NCI-H526 (cell line): ENCODE results near the gene SMAP1.
A peak's percentile ranks its signal among the peaks of the same experiment; 100 is the strongest.

Experiments
- DNase-seq, 2 experiments: peaks; one replicate each; lab custom pipeline; 2025; lab: John Stamatoyannopoulos, UW

The SMAP1 gene

DNA sequence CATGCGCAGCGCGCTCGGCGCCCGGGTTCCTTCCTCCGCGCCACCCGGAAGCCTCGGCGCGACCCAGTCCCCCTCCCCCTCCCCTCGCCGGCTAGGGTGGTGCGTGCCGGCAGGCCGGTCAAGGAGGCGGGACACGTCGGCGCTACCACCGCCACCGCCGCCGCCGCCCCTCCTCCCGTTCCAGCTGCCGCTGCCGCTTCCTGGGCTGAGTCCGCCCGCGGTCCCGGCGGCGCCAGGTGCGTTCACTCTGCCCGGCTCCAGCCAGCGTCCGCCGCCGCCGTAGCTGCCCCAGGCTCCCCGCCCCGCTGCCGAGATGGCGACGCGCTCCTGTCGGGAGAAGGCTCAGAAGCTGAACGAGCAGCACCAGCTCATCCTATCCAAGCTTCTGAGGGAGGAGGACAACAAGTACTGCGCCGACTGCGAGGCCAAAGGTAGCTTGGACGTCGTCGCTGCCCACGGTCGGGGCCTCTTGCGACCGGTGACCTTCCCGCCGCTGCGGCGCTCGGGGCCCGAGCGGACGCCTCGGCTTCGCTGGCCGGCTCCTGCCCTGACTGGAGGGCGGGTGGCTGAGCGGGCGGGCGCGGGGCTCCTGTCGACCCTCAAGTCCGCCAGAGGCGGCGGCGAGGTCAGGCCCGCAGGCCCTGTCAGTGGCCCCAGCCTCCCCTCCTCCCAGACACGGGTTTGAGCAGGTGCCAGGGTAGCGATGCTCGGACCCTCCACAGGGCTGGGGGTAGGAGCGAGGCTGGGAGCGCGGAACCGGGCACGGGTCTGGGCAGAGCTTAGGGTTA lies at the start of gene SMAP1:
Gene SMAP1 (plus strand): TSS at position 173 of the 788 bp plus-strand sequence. CDS start 141 bp downstream, at position 314.
- DNase-seq: peak; percentile 78 to 96

DNA sequence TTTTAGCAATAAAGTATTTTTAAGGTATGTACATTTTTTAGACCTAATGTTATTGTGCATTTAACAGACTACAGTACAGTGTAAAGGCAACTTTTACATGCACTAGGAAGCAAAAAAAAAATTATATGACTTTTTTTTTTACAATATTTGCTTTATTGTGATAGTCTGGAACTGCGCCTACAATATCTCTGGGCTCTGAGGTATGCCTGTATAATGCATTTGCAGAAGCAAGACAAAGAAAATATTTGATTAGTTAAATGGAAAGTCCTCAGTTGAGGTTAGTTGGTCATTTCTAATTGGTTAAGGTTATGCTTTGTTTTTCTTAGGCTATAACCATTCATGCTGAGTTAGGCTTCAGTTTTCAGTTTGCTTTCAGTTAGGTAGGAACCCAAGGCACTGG lies 46.9 kb upstream of the SMAP1 start:
- no peak for DNase-seq

DNA sequence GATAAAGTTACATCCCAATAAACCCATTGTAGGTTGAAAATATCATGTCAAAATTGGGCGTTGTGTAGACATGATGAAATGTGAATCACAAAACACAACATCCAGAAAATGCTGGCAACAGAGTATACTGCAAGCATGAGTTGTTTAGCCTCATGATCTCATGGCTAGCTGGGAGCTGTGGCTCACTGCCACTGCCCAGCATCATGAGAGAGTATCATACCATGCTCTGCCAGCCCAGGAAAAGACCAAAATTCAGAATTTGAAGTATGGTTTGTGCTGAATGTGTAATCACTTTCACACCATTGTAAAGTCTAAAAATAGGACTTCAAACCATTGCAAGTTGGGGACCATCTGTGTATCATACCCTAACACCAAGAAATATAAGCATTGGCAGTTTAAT lies 45.2 kb upstream of the SMAP1 start:
- no peak for DNase-seq

DNA sequence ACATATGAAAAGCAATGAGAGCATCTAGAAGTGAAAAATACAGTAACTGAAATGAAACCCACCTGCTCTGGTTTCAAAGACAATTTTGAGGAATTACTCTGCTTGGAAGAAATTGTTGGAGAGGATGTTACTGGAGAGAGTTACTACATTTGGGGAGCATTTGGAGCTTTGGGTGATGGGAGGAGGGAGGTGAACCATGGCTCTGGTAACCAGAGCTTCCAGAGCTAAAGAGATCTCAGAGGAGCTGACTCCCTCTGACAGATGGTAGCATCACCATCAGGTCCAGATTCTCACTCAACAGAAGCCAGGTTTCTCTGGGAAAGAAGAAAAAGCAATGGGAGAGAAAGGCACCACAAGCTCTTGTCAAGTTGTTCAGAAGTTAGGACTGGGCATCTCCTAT lies 42.2 kb upstream of the SMAP1 start:
- DNase-seq: no peak

DNA sequence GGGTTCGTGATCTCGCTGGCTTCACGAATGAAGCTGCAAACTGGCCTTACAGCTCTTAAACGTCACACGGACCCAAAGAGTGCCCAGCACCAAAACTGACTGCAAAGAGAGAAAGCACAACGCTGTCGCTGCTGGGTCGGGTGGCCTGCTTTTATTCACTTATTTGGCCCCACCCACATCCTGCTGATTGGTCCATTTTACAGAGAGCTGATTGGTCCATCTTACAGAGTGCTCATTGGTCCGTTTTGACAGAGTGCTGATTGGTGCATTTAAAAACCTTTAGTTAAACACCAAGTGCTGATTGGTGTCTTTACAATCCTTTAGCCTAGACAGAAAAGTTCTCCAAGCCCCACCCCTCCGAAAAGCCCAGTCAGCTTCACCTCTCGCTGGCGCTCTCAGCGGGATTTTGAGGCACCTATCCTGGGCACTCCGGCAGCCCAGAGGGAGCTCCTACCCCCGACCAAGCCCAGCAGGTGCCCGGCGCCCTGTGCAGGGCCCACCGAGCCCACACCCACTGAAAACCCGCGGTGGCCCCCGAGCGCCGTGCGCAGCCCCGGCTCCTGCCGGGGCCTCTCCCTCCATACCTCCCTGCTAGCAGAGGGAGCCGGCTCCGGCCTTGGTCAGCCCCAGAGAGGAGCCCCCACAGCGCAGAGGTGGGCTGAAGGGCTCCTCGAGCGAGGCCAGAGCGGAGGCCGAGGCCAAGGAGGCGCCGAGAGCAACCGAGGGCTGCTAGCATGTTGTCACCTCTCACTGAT lies 40.0 kb upstream of the SMAP1 start:
- no peak for DNase-seq

DNA sequence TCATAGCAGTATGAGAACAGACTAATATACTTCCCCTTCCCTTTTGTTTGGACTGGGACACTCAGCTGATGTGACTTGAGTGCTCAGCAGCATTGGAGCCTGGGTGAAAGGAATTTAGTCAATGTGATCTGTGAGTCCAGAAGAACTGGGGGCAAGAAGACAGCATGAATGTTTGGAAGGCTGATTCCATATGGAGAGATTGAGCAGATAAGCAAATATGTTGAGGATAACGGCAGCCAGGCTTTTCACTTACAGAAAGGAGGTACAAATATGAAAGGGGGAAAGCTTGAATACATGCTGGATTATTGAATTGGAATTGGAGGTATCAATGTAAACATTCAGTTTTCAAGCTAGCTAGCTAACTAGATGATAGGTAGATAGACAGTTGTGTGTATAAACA lies 37.8 kb upstream of the SMAP1 start:
- DNase-seq: peak in 1 of 2 experiments; percentile 5

DNA sequence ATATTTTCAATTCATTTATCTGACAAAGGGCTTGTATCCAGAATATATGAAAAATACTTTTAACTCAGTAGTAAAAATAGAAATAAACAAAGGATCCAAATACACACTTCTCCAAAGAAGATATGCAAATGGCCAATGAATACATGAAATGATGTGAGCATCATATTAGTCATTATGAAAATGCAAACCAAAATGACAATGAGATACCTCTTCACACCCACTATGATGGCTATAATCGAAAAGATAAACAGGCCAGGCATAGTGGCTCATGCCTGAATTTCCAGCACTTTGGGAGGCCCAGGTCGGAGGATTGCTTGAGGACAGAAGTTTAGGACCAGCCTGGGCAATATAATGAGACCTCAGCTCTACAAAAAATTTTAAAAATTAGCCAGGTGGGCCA lies 33.8 kb upstream of the SMAP1 start:
- no peak for DNase-seq

DNA sequence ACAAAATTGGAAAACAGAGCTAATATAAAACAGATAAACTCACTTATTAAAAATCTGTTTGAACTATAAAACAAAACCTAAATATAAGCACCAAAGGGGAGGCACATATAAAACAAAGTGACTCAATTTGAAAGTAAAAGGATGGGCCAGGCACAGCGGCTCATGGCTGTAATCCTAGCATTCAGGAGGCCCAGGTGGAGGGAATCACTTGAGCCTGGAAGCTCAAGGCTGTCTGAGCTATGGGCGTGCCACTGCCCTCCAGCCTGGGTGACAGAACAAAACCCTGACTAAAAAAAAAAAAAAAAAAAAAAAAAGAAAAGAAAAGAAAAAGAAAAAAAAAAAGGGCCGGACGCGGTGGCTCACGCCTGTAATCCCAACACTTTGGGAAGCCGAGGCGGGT lies 31.1 kb upstream of the SMAP1 start:
- DNase-seq: no peak

DNA sequence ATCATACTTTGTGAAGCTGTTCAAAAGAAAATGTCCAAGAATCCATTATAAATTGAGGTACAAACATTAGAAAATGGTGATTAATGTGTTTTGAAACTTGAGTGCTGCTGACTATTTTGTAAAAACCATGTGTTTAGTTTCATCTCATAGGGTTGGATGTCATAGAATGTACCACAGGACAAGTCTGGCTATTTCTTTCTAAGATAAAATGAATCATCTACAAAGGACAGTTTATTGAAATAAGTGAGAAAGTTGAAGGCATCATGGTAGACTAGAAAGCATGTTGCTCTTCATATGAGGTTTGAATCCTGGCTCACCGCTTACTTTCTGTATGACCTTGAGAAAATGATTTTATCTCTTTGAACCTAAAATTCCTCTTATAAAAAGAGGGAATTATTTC lies 29.2 kb upstream of the SMAP1 start:
- no peak for DNase-seq

DNA sequence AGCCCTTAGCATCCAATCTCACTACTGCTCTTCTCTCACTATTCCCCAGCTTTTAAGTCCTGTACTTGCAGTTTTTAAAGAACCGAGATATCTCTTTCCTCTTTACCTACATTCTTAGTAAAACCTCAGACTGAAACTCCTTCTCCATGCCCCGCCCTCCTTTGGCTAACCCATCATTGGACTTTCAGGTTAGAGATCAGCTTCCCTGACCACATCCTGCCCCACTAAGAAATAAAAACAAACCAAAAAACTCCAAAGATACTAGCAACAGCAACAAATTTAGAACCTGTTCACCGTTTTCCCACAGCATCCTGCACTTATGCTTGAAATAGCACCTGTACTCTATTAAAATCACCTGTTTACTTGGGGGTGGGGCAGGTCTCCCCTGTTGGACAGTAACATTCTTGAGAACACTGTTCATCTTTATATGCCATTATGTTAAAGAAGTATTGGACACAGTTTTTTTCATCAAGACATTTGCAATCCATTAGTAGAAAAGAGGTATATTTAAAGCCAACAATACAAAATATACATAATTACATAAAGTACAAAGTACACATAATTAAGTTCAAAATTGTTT lies 16.3 kb upstream of the SMAP1 start:
- no peak for DNase-seq

DNA sequence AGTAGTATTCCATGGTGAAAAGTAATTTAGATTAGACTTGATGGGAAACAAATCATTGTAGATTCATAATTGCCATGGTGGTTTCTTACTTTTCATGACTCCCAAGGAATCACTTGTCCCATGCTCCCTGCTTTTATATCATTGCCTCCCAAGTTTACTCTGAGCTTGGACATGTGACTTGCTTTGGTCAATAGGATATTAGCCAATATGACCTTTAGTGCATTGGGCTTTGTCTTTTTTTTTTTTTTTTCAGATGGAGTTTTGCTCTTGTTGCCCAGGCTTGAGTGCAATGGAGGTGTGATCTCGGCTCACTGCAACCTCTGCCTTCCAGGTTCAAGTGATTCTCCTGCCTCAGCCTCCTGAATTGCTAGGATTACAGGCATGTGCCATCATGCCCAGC lies 15.5 kb upstream of the SMAP1 start:
- DNase-seq: no peak

DNA sequence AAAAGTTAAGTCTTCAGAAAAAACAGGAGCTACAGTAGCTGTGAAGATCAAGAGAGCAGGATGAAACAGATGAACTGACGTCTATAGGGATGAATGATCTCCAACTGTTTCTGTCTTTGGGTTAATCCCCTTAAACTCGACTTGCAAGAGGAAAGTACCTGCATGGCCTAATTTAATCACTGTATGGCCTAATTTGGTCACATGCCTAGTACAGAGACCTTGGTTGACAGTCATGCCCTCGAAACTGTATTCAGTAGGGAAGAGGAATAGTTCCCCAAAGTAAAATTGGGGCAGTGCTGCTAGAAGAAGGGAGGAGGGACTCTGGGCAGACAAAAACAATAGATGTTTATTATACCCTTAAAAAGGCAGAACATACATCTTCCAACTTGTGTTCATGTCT lies 10.0 kb upstream of the SMAP1 start:
- no peak for DNase-seq

DNA sequence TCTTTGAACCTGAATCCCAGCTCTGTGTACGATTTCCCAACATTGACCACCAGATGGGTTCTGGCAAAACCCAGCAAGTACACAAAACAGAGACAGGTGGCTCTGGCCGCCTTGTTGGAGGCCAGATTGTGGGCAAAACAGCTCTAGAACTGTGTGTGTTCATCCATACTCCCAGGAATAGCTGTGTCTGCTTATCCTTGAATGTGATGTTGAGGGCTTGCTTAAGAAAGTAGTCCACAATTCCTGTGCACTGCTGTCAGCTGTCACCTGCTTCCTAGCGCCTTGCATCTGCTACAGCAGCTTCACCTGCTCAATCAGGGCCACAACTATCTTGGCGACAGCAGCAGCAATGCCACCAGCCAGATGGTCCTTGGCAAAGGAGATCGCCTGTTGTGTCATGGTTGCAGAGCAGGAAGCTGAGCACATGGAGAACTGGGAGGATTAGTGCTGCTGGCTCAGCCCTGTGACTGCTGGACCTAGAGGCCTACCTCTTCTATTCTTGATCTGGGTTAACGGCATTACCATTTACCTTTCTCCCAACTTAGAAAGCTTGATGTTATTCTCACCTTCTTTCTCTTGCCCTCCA lies 3.7 kb upstream of the SMAP1 start:
- DNase-seq: no peak

DNA sequence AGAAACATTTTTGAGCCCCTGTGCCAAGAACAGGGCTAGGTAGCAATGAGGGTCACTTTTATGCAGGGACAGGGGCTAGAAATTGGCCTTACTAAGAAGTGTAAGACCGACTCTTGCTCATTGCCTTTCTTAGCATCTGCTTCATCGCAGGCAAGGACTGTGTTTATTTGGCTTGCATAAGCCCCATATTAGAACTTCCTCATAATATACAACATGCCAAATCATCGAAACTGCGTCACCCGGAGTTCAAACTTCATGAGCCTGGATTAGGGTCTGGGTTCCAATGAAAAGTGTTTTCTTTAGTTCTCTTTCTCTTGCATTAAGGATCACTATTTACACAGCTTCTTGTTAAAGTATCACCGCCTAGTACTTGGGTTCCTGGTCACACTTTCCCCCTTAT lies 977 bp upstream of the SMAP1 start:
- DNase-seq: no peak

DNA sequence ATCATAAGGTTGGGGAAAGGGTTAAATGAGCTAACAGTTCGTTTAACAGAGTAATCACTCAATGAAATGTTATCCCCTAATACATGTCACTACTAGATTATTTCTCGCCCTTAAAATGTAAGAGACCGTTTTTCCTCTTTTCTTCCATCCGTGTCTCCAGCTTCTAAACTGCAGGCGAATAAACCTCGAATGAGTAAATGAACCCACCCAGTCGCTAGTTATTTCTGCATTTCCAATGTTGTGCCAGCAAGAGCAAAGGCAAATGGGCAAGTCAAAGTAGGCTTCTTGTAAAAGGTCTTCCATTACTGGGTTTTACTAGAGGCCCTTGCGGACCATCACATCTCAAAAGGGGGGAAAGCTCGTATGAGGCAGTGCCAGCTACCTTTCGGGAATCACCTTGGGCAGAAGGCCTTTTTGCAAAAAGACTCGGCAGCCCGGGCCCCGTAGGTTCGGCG lies 400 bp upstream of the SMAP1 start:
- DNase-seq: no peak

DNA sequence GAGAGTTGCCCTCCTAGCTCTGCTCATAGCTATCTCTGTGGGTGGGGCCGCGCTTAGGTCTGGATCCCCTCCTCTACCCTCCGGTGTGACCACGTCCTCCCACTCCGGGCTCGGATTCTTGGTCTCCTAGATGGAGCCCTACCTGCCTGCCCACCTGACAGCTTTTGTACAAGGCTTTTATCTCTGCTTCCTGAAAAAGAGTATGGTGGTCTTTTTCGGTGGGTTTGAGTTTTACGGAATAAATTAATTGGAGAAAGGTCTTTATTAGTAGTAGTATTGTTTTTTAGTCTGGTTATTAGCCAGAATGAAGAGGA lies 773 bp downstream of the SMAP1 start:
- DNase-seq: peak in 1 of 2 experiments; percentile 80

DNA sequence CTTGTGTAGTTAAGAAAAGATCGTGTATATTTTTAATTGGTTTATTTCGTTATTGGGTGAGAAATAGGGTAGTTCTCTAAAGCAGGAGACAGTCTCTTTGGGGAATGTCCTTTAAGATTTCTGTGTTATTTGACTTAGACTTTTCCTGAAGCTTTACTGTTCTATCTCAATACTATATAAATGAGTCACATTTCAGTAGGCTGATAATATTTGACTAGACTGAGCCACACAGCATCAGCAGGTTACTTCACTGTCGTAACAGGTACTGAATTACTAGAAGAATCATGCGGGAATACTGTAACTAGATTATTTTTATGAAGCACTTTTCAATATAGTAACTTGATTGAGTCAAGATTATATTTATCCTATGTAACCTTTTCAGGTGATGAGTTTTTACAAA lies 1.4 kb downstream of the SMAP1 start:
- peak in 1 of 2 experiments; percentile 22 for DNase-seq

DNA sequence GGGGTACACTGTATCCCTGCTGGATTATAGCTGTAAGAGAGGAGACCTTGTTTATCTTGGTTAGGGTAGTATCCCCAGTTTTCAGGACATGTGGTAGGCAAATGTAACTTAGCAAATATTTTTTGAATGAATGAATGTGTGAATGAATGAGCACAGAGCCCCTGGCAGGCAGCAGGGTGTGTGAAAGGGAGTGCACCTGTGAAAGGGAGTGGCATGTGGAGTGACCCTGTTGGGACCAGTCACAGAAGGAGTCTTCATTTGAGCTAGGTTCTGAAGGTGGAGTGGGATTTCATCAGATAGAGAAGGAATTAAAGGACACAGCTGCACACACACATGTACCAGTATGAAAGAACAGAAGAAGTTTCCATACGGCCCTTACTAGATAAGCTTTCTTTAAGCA lies 4.9 kb downstream of the SMAP1 start:
- DNase-seq: no peak

DNA sequence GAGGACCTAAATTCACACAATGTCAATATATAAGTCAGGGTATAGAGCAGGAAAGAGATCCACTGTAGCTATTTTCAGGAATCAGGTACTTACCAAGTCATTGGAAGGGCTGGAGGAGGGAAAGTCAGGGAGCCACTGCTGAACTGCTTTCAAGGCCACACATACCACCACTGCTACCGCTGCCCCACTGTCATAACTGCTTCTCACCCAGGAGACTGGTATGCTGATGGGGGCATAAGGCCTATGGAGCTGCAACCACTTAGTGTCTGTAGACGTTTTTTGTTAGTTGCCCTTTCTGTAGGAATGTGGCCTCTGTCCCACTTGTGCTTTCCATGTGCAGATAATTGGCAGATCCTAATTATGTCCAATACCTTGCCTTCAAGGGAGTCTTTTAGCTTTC lies 5.4 kb downstream of the SMAP1 start:
- DNase-seq: no peak

DNA sequence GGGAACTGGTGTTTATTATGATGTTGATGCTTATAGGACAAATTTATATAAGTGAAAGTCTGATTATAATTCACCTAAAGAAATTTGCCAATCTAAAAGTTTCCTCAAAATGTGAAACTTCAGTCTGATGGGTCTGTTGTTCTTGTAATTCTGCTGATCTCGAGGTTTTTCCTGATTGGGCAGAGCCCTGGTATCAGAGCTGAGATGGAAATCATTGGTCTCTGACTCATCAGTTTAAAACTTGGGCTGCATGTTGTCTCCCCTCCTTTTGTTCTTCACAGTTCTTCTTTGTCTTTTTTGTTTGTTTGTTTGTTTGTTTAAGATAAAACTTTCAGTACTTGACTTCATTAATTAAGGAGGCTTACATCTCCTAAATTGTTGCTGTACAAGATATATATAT lies 5.9 kb downstream of the SMAP1 start:
- no peak for DNase-seq

DNA sequence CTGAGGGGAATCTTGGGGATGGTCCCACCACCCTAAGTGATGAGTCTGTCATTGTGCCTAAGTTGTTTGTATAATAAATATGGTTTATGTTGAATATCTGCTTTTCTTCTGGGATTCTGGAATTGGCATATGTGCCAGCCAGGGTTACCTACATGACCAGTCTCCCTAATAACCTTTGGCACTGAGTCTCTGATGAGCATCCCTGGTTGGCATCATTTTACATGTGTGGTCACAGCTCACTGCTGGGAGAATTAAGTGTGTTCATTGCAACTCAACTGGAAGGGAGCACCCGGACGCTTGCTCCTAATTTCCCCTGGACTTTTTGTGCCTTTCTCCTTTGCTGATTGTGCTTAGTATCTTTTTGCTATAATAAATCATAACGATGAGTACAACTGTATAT lies 8.1 kb downstream of the SMAP1 start:
- no peak for DNase-seq

DNA sequence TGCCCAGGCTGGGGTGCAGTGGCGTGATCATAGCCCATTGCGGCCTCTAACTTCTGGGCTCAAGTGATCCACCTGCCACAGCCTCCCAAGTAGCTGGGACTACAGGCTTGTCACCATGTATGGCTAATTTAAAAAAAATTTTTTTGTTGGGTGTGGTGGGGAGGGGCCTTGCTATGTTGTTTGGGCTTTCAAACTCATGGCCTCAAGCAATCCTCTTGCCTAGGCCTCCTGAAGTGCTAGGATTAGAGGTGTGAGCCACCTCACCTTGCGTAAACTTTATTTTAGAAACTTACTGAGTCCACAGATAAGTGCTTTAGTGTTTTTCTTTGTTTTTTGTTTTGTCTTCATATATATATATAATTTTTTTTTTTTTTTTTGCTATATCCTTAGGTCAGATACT lies 9.1 kb downstream of the SMAP1 start:
- no peak for DNase-seq

DNA sequence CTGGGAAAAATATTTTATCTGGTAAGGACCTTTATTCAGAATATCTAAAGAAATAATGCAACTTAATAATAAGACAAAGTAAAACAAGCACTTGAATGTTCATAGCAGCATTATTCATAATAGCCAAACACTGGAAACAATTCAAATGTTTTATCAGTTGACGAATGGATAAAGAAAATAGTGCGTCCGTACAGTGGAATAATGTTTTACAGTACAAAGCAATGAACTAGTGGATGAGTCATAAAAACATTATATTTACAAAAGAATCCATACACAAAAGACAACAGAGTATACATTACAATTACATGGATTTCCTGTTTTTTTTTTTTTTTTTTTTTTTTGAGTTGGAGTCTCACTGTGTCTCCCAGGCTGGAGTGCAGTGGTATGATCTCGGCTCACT lies 12.7 kb downstream of the SMAP1 start:
- no peak for DNase-seq
